B cell (primary cell): ENCODE data around the gene HPCAL4.

Experiments
- CTCF ChIP-seq: fragments of 200-600 bp; IDR thresholded peaks from one replicate; pipeline ENCODE4 v1.8.0; 2022; ENCODE audit warnings: antibody characterized with exemption, mild to moderate bottlenecking
- EZH2 ChIP-seq: IDR thresholded peaks from 2 replicates; pipeline ENCODE4 v1.6.1; 2012; ENCODE audit warnings: borderline replicate concordance, low read depth, mild to moderate bottlenecking, moderate library complexity, low read length; ENCODE audit not compliant: insufficient read depth, poor library complexity, severe bottlenecking

GRCh38 chr1:39698568-39698967 lies 7.3 kb upstream of the HPCAL4 start:
- no peak for TF ChIP-seq CTCF
- no peak for TF ChIP-seq EZH2
